Measurements from ENCODE around the gene KRTAP12-3. TPM values are rescaled to one million over a fixed set of nuclear protein-coding genes. Genes with fewer than 3 reads are reported as not detected.
"Not testable (repeated sequence)": the region's sequence is repeated elsewhere in the genome, so short reads cannot be mapped to it uniquely, and the experiment has no call there.

KRTAP12-3 gene
- total RNA-seq, 1 experiment from 2014 or later = not detected

DNA sequence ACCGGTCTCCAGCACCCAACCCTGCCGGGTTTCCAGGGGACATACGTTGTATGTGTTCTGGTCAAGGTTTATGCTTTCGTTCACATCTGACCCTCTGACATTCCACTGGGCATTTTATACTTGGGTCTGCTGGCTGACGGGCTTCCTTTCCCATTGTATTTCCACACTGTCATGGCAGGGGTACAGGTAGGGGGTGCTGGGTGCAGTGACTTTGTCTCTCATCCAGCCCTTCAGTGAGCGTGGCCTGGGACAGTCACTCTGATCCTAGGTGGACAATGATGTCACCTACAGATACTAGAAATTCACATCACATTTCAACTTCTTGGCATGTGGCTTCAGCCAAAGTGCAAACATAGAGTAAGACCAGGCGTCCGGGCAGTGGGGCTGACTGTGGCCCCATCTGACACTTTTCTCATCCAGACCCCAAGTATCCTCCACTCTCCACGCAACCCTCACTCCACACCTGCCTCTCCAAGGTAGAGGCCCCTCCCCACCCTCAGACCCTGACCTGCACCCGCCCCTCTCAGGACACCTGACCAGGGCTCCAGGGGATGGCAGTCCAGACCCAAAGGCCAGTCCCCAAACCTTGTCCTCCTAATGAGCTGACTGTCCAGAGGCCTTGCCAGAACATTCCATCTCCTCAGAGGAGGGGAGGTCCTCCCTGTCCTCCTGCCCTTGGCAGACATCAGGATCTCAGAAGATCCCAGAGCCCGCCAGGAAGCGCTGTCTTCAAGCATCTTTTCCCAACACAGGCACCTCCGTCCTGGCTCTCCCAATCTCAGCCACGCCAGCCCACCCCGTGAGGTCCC is 21.3 kb upstream of the KRTAP12-3 start:
- H3K9me3 ChIP-seq (ENCODE audit: low read depth, low read length, poor library complexity, severe bottlenecking) = peaks cover 9% of the 10 kb centered on the region
- POLR2A ChIA-PET (ENCODE audit: low non-redundant PET) = no interaction called here
- intact Hi-C loops (cut with micrococcal nuclease; ENCODE audit: unreplicated experiment) = no loop called here
- H3K27me3 ChIP-seq (replicated peaks; ENCODE audit: insufficient read depth, low read depth, low read length, poor library complexity) = no peaks in the 10 kb centered on the region
- no peak for DNase-seq (ENCODE audit: low spot score)
- TF ChIP-seq, protein P1, sequence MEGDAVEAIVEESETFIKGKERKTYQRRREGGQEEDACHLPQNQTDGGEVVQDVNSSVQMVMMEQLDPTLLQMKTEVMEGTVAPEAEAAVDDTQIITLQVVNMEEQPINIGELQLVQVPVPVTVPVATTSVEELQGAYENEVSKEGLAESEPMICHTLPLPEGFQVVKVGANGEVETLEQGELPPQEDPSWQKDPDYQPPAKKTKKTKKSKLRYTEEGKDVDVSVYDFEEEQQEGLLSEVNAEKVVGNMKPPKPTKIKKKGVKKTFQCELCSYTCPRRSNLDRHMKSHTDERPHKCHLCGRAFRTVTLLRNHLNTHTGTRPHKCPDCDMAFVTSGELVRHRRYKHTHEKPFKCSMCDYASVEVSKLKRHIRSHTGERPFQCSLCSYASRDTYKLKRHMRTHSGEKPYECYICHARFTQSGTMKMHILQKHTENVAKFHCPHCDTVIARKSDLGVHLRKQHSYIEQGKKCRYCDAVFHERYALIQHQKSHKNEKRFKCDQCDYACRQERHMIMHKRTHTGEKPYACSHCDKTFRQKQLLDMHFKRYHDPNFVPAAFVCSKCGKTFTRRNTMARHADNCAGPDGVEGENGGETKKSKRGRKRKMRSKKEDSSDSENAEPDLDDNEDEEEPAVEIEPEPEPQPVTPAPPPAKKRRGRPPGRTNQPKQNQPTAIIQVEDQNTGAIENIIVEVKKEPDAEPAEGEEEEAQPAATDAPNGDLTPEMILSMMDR (conservative IDR thresholded peaks at IDR 0.05; ENCODE audit: low read depth, low read length) = no peak
- no peak for TF ChIP-seq EZH2 (IDR thresholded peaks at IDR 0.05; ENCODE audit: borderline replicate concordance, low read depth, low read length, poor library complexity, severe bottlenecking)
- H3K36me3 ChIP-seq (ENCODE audit: insufficient read depth, low read length, poor library complexity, severe bottlenecking) = no peaks in the 10 kb centered on the region
- H3K27ac ChIP-seq (ENCODE audit: low read depth, low read length, poor library complexity, severe bottlenecking) = no peak overlapping the region
- CTCF ChIA-PET = no interaction called here
- no TSS peak for BruUV-seq (replicated peaks)
- H3K4me1 ChIP-seq (ENCODE audit: insufficient read depth, low read length, poor library complexity, severe bottlenecking) = no peaks in the 10 kb centered on the region
- H3K4me3 ChIP-seq (ENCODE audit: low read depth, low read length, poor library complexity, severe bottlenecking) = no peak overlapping the region

- Histone ChIP-seq H3K4me3 (ENCODE audit: low read depth, low read length, poor library complexity, severe bottlenecking) (no peak within 1 kb of the TSS), H3K27ac (ENCODE audit: low read depth, low read length, poor library complexity, severe bottlenecking) (no peak within 1 kb of the TSS), H3K27me3 (replicated peaks; ENCODE audit: insufficient read depth, low read depth, low read length, poor library complexity) (no peaks in the 10 kb centered on the region), H3K9me3 (ENCODE audit: low read depth, low read length, poor library complexity, severe bottlenecking) (peaks cover 2% of the 10 kb centered on the region), H3K36me3 (ENCODE audit: insufficient read depth, low read length, poor library complexity, severe bottlenecking) (no peaks in the 10 kb centered on the region), H3K4me1 (ENCODE audit: insufficient read depth, low read length, poor library complexity, severe bottlenecking) (no peaks in the 10 kb centered on the region)
- POLR2A ChIA-PET (ENCODE audit: low non-redundant PET) = no interaction called here
- intact Hi-C loops (cut with micrococcal nuclease; ENCODE audit: unreplicated experiment) = no loop called here
- no peak for DNase-seq (ENCODE audit: low spot score)
- CTCF ChIA-PET = no interaction called here
- BruUV-seq (replicated peaks) = no TSS peak
- no peak for TF ChIP-seq EZH2 (IDR thresholded peaks at IDR 0.05; ENCODE audit: borderline replicate concordance, low read depth, low read length, poor library complexity, severe bottlenecking)
- TF ChIP-seq, protein P1 (conservative IDR thresholded peaks at IDR 0.05; ENCODE audit: low read depth, low read length) = no peak
Observed at GRCh38 chr21:44637018-44637850, 20.5 kb upstream of the KRTAP12-3 start, which contains the start of gene KRTAP10-10. Gene KRTAP10-10 (plus strand): TSS chr21:44637356. CDS start chr21:44637418, 62 bp downstream.

DNA sequence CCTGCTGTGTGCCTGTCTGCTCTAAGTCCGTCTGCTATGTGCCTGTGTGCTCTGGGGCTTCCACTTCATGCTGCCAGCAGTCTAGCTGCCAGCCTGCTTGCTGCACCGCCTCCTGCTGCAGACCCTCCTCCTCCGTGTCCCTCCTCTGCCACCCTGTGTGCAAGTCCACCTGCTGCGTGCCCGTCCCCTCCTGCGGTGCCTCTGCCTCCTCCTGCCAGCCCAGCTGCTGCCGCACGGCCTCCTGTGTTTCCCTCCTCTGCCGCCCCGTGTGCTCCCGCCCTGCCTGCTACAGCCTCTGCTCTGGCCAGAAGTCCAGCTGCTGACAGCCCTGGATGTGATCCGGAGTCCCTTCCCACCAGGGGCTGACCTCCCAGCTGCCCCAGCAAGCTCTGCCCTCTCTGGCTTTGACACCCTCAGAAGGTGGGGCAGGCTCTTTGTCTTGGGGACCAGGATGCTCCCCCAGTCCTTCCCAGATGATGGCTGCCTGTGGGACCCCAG is 19.8 kb upstream of the KRTAP12-3 start:
- H3K9me3 ChIP-seq (ENCODE audit: low read depth, low read length, poor library complexity, severe bottlenecking); intact Hi-C loops (cut with micrococcal nuclease; ENCODE audit: unreplicated experiment); H3K4me1 ChIP-seq (ENCODE audit: insufficient read depth, low read length, poor library complexity, severe bottlenecking); POLR2A ChIA-PET (ENCODE audit: low non-redundant PET); BruUV-seq (replicated peaks); CTCF ChIA-PET; H3K4me3 ChIP-seq (ENCODE audit: low read depth, low read length, poor library complexity, severe bottlenecking); H3K27ac ChIP-seq (ENCODE audit: low read depth, low read length, poor library complexity, severe bottlenecking); DNase-seq (ENCODE audit: low spot score); H3K27me3 ChIP-seq (replicated peaks; ENCODE audit: insufficient read depth, low read depth, low read length, poor library complexity); H3K36me3 ChIP-seq (ENCODE audit: insufficient read depth, low read length, poor library complexity, severe bottlenecking): not testable (repeated sequence)

DNA sequence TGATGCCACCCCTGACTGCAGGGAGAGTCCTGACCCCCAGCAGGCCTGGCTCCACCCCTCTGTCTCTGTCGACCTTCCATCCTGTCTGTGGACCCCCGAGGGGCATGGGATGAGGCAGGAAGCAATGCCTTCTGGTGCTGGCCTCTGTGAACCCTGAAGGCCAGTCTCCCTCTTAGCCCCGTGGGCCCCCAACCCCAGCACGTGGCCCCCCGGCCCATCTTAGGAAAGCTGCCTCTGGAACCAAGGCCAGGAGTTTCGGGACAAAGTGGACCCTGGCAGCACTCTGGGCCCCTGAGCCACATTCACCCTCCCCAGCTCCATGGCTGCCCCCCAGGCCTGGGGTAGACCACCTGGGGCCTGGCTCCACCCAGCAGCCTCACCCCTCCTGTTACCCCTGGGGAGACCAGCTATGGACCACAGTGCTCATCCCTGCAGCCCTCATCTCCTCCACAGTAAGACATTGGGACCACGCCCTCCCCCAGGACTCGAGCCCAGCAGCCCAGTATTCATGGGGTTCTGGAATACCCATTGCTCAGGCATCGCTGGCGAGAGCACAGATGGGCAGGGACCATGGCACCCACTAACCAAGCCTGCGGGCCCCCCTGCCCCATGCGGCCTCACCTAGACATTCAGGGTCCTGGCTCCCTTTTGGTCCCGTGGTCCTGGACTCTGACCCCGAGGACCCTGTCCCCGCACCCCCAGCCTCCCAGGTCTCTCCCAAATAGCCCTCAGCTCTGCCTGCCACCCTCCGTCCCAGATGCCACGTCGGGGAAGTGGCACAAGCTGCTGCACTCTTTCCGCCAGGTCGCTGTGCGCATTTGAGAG is 19.0 kb upstream of the KRTAP12-3 start:
- H3K4me3 ChIP-seq (ENCODE audit: low read depth, low read length, poor library complexity, severe bottlenecking); H3K27ac ChIP-seq (ENCODE audit: low read depth, low read length, poor library complexity, severe bottlenecking); H3K27me3 ChIP-seq (replicated peaks; ENCODE audit: insufficient read depth, low read depth, low read length, poor library complexity); CTCF ChIA-PET; DNase-seq (ENCODE audit: low spot score); H3K9me3 ChIP-seq (ENCODE audit: low read depth, low read length, poor library complexity, severe bottlenecking); H3K36me3 ChIP-seq (ENCODE audit: insufficient read depth, low read length, poor library complexity, severe bottlenecking); intact Hi-C loops (cut with micrococcal nuclease; ENCODE audit: unreplicated experiment); H3K4me1 ChIP-seq (ENCODE audit: insufficient read depth, low read length, poor library complexity, severe bottlenecking); BruUV-seq (replicated peaks); POLR2A ChIA-PET (ENCODE audit: low non-redundant PET): not testable (repeated sequence)

Data from A673 (cell line).